ENCODE data around the gene PCSK5.

DNA sequence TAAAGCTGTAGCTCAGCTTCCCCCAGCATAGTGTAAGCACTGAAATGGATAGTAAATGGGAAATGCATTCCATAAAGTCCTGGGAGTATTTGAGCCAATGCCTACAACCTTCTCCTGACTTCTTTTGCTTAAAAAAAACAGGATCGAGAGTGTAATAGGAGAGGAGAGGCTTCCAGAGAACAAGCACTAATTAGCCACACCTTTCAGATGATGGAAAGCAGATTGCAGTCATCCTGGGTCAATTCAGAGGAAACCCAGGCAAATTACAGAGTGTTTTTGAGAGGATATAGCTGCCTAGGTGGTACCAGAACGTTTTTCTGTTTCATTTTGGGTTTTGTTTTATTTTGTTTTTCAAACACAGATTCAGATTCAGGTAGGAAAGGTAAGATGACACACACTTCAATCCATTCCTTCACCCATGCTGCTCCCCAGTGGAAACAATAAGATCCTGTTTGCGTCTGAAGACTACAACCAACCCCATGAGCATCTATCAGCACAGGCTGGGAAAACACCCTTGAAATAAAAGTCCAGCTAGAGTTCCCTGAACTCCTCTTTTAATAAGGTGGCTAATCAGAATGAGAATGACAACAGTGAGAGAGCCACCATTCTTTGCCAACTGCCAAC, 408.2 kb downstream of the PCSK5 start:
- TF ChIP-seq, protein P1, sequence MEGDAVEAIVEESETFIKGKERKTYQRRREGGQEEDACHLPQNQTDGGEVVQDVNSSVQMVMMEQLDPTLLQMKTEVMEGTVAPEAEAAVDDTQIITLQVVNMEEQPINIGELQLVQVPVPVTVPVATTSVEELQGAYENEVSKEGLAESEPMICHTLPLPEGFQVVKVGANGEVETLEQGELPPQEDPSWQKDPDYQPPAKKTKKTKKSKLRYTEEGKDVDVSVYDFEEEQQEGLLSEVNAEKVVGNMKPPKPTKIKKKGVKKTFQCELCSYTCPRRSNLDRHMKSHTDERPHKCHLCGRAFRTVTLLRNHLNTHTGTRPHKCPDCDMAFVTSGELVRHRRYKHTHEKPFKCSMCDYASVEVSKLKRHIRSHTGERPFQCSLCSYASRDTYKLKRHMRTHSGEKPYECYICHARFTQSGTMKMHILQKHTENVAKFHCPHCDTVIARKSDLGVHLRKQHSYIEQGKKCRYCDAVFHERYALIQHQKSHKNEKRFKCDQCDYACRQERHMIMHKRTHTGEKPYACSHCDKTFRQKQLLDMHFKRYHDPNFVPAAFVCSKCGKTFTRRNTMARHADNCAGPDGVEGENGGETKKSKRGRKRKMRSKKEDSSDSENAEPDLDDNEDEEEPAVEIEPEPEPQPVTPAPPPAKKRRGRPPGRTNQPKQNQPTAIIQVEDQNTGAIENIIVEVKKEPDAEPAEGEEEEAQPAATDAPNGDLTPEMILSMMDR (optimal IDR thresholded peaks at IDR 0.05 in 1 of 3, IDR thresholded peaks at IDR 0.05 in 1 of 3, conservative IDR thresholded peaks at IDR 0.05 in 1 of 3; ENCODE audit: extremely low read depth in 1 of 3, insufficient read depth in 2 of 3, low read length in 3 of 3), result peak; percentile 33 to 71 (median 44)
- no peak for TF ChIP-seq EZH2 (IDR thresholded peaks at IDR 0.05; ENCODE audit: low read length)
